Measurements from ENCODE around the gene GCC1. TPM values are rescaled to one million over a fixed set of nuclear protein-coding genes. Genes with fewer than 3 reads are reported as not detected.
"Not testable (repeated sequence)": the region's sequence is repeated elsewhere in the genome, so short reads cannot be mapped to it uniquely, and the experiment has no call there.

Gene GCC1
- total RNA-seq, 4 donors from 2014 or later, result 15.0 to 19.5 (median 15.8) TPM

DNA sequence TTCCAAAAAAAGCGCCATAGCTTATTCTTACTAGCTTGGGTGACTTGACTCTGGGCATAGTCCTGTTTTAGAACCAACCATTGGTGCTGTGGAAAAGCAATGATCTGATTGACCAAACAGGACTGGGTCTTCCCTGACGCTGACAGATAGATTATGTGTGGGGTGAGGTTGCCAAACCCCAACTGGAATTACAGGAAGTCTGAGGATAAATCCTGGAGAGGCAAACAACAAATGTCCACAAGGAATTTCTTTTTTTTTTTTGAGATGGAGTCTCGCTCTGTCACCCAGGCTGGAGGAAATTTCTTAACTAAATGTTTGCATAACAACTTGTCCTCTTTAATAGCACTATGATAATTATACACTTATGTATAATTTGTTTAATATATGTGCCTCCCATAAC lies 19.2 kb downstream of the GCC1 start:
- TF ChIP-seq, protein P1, sequence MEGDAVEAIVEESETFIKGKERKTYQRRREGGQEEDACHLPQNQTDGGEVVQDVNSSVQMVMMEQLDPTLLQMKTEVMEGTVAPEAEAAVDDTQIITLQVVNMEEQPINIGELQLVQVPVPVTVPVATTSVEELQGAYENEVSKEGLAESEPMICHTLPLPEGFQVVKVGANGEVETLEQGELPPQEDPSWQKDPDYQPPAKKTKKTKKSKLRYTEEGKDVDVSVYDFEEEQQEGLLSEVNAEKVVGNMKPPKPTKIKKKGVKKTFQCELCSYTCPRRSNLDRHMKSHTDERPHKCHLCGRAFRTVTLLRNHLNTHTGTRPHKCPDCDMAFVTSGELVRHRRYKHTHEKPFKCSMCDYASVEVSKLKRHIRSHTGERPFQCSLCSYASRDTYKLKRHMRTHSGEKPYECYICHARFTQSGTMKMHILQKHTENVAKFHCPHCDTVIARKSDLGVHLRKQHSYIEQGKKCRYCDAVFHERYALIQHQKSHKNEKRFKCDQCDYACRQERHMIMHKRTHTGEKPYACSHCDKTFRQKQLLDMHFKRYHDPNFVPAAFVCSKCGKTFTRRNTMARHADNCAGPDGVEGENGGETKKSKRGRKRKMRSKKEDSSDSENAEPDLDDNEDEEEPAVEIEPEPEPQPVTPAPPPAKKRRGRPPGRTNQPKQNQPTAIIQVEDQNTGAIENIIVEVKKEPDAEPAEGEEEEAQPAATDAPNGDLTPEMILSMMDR (IDR thresholded peaks at IDR 0.05), result no peak
- ATAC-seq (ENCODE audit: low FRiP score), result no peak
- no peak for DNase-seq (ENCODE audit: low spot score)

DNA sequence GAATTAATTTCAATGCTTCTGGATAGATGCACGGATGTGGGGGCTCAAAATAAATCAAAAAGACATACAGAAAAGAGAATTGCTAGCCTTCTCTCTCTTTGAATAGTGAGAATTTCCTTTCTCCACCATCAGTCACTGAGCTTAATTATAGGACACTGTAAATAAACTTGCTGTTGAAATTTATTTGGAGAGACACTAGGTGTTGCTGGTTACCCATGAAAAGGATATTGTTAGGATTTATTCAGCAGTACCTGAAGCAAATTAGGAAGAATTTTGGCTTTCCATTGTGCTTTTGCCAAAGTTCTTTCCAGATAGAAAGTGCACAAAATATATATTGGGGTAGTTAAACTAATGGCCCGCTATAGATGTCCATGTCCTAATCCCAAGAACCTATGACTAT lies 27.6 kb downstream of the GCC1 start:
- TF ChIP-seq, protein P1 (IDR thresholded peaks at IDR 0.05), result no peak
- no peak for DNase-seq (ENCODE audit: low spot score)
- no peak for ATAC-seq (ENCODE audit: low FRiP score)

DNA sequence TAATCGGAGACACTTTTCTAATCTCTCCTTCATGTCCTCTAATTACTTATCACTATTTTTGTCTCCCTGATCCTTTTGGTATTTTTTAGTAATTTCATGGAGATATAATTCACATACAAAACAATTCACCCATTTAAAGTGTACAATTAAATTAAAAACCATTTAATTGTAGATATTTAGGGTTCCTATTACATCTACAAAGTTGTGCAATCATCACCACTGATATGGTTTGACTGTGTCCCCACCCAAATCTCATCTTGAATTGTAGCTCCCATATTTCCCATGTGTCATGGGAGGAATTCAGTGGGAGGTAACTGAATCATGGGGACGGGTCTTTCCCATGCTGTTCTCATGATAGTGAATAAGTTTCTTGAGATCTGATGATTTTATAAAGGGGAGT lies 29.0 kb downstream of the GCC1 start:
- TF ChIP-seq, protein P1 (IDR thresholded peaks at IDR 0.05), result no peak
- ATAC-seq (ENCODE audit: low FRiP score), result no peak

DNA sequence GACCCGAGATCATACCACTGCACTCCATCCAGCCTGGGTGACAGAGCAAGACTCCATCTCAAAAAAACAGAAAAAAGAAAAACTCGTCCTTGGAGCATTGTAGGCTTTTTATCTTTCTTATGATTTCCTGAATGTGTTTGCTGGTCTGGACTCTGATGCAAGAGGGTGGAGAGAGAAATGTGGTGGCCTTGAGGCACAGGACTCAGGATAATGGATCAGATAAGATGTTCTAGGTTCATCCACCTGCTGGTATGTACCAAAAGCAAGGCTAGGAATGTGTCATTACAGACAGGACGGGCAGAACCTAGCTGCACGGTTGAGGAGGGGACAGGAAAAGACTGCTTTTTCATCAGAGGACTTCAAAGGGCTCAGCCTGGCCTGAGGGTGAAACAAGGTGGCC lies 33.5 kb downstream of the GCC1 start:
- ATAC-seq (ENCODE audit: low FRiP score), result no peak
- TF ChIP-seq, protein P1 (IDR thresholded peaks at IDR 0.05), result no peak
- DNase-seq (ENCODE audit: low spot score), result no peak

More for the DNA sequence above, 29.0 kb downstream of the GCC1 start:
- DNase-seq (ENCODE audit: low spot score), result no peak

DNA sequence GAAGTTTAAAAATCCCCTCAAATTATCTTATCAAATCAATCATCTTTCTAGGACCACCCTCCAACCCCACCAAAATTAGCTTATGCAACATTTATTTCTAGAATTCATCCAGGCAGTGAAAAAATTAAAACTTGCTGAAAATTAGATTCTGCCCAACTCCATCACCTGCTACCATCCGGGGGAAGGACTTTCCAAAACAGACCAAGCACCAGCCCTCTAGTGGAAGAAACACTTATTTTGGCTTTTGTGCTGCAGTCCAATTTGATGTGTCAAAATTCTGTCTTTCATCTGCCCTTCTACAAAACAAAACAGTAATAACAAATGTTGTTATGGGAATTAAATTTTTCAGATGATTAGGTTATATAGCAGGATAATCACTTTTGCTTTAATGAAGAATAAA lies 35.1 kb downstream of the GCC1 start:
- no peak for ATAC-seq (ENCODE audit: low FRiP score)
- DNase-seq (ENCODE audit: low spot score), result no peak
- TF ChIP-seq, protein P1 (IDR thresholded peaks at IDR 0.05), result no peak

DNA sequence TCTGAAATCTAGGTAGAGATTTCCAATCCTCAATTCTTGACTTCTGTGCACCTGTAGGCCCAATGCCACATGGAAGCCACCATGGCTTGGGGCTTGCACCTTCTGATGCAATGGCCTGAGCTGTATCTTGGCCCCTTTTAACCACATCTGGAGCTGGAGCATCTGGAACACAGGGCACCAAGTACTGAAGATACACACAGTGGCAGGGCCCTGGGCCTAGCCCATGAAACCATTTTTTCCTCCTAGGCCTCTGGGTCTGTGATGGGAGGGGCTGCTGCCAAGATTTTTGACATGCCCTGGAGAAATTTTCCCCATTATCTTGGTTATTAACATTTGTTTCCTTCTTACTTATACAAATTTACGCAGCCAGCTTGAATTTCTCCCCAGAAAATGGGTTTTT lies 39.1 kb downstream of the GCC1 start:
- TF ChIP-seq, protein P1 (IDR thresholded peaks at IDR 0.05), result no peak
- ATAC-seq (ENCODE audit: low FRiP score), result no peak

DNA sequence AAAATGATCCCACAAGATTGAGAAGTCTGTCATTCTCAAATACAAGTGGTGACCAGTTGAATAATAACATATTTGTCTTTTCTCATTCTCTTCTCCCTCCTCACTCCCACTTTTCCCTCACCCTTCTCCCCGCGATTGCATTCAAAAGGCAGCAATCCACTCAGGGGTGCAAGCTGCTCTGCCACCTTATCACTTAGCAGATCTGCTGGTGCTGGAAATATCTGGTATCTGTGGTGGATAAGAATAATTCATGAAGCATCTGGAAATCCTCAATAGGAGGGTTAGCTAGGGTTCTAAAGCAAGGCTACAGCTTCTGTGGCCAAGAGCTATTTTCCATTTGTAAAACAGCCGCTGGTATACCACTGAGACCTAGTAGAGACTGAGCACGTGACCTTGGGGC lies 43.8 kb downstream of the GCC1 start:
- ATAC-seq (ENCODE audit: low FRiP score) (no peak), DNase-seq (ENCODE audit: low spot score) (no peak)
- TF ChIP-seq, protein P1 (IDR thresholded peaks at IDR 0.05), result no peak

More for the DNA sequence above, 39.1 kb downstream of the GCC1 start:
- no peak for DNase-seq (ENCODE audit: low spot score)

DNA sequence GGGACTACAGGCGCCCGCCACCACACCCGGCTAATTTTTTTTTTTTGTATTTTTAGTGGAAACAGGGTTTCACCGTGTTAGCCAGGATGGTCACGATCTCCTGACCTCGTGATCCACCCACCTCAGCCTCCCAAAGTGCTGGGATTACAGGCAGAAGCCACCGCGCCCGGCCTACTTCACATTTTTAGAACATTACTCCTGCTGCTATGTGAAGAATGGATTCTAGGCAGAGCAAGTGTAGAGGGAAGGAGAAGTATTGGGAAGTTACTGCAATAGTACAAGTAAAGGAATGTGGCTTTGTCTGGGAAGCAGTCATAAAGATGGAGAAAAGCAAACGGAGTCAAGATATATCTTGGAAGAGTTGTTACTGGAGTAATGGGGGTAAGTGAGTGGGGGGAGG lies 44.9 kb downstream of the GCC1 start:
- ATAC-seq (ENCODE audit: low FRiP score); DNase-seq (ENCODE audit: low spot score): not testable (repeated sequence)
